OCI-LY7 (cell line): ENCODE data around the gene CA11. TPM values are rescaled to one million over a fixed set of nuclear protein-coding genes. Genes with fewer than 3 reads are reported as not detected.
"Not testable (repeated sequence)": the region's sequence is repeated elsewhere in the genome, so short reads cannot be mapped to it uniquely, and the experiment has no call there.

Experiments
- BruUV-seq: library from RNA; stranded (reverse); fragments of 400-500 nt; replicated peaks from 2 replicates; lab custom pipeline; 2021; lab: Mats Ljungman, UMichigan
- CTCF ChIA-PET: fragments of 300-600 bp; sonication (Branson Sonifier 250); formaldehyde crosslinking; loops from one replicate; lab custom pipeline; 2022; ENCODE audit warnings: antibody characterized with exemption; ENCODE audit not compliant: unreplicated experiment; lab: Charles Lee
- POLR2A ChIA-PET: fragments of 300-600 bp; sonication (Branson Sonifier 250); formaldehyde crosslinking; loops from one replicate; lab custom pipeline; 2022; ENCODE audit warnings: antibody characterized with exemption; lab: Charles Lee
- DNase-seq: peaks from one replicate; pipeline ENCODE4 v3.0.0-alpha.2; 2015; ENCODE audit warnings: low spot score
- H2AFZ ChIP-seq: fragments of 200-600 bp; sonication (generic), shearing (Covaris generic); 2 replicates; pipeline ENCODE4 v1.6.1; 2014; ENCODE audit warnings: mild to moderate bottlenecking, antibody characterized with exemption, low read length, moderate library complexity
- H3K27ac ChIP-seq: fragments of 200-600 bp; sonication (generic); 2 replicates; pipeline ENCODE4 v1.5.1; 2014; ENCODE audit warnings: mixed run types, low read depth, mild to moderate bottlenecking, moderate library complexity, low read length, inconsistent platforms; ENCODE audit not compliant: poor library complexity, severe bottlenecking
- H3K36me3 ChIP-seq: fragments of 200-600 bp; sonication (generic); 2 replicates; pipeline ENCODE4 v1.6.1; 2014; ENCODE audit warnings: mild to moderate bottlenecking, antibody characterized with exemption, low read length, moderate library complexity, mixed read lengths; ENCODE audit not compliant: insufficient read depth
- H3K4me1 ChIP-seq: fragments of 200-600 bp; sonication (generic); 2 replicates; pipeline ENCODE4 v1.5.1; 2014; ENCODE audit warnings: mild to moderate bottlenecking, low read length; ENCODE audit not compliant: insufficient read depth, poor library complexity, severe bottlenecking
- H3K4me2 ChIP-seq: fragments of 200-600 bp; sonication (generic); 2 replicates; pipeline ENCODE4 v1.6.1; 2014; ENCODE audit warnings: mild to moderate bottlenecking, low read length
- H3K4me3 ChIP-seq: fragments of 200-600 bp; sonication (generic); 2 replicates; pipeline ENCODE4 v1.5.1; 2014; ENCODE audit warnings: mild to moderate bottlenecking, low read depth, low read length; ENCODE audit not compliant: poor library complexity, severe bottlenecking
- H3K79me2 ChIP-seq: fragments of 200-600 bp; sonication (generic); 2 replicates; pipeline ENCODE4 v1.6.1; 2016; ENCODE audit warnings: low read depth, mild to moderate bottlenecking, low read length, moderate library complexity, mixed read lengths; ENCODE audit not compliant: insufficient read depth
- H3K9me2 ChIP-seq: fragments of 200-600 bp; sonication (generic); 2 replicates; pipeline ENCODE4 v1.6.1; 2016; ENCODE audit warnings: mild to moderate bottlenecking, low read length, mixed read lengths; ENCODE audit not compliant: insufficient read depth
- H3K9me3 ChIP-seq: fragments of 200-600 bp; sonication (generic); 2 replicates; pipeline ENCODE4 v1.6.1; 2014; ENCODE audit warnings: mild to moderate bottlenecking, mixed run types, low read length, mixed read lengths
- H4K20me1 ChIP-seq: fragments of 200-600 bp; sonication (generic); 2 replicates; pipeline ENCODE4 v1.6.1; 2014; ENCODE audit warnings: mild to moderate bottlenecking, antibody characterized with exemption, low read length, moderate library complexity, mixed read lengths; ENCODE audit not compliant: insufficient read depth
- CTCF ChIP-seq: fragments of 200-600 bp; sonication (generic); conservative IDR thresholded peaks from 2 replicates; pipeline ENCODE4 v1.5.1; 2014; ENCODE audit warnings: mild to moderate bottlenecking, antibody characterized with exemption, low read length, moderate library complexity, mixed read lengths
- EZH2phosphoT487 ChIP-seq: fragments of 200-600 bp; sonication (generic); IDR thresholded peaks from 2 replicates; pipeline ENCODE4 v1.6.1; 2018; ENCODE audit warnings: low read depth, borderline replicate concordance, mild to moderate bottlenecking, mixed run types, antibody characterized with exemption, low read length, moderate library complexity, mixed read lengths
- intact Hi-C: fragments of 100-400 bp; cut with micrococcal nuclease; formaldehyde crosslinking; loops from one replicate; pipeline ENCODE4 v1.10.0; 2022; ENCODE audit not compliant: unreplicated experiment
- total RNA-seq, 2 experiments: library from RNA; depleted of rRNA in 1 of 2; stranded (reverse); fragments of >200 nt in 1 of 2; shearing (Covaris generic) in 1 of 2; gene quantifications; 2 replicates each; pipeline ENCODE4 v1.2.3, GENCODE V29; 2014 to 2022

Gene CA11
- total RNA-seq, 2 experiments from 2014 or later: 2.5 to 10.8 TPM

DNA sequence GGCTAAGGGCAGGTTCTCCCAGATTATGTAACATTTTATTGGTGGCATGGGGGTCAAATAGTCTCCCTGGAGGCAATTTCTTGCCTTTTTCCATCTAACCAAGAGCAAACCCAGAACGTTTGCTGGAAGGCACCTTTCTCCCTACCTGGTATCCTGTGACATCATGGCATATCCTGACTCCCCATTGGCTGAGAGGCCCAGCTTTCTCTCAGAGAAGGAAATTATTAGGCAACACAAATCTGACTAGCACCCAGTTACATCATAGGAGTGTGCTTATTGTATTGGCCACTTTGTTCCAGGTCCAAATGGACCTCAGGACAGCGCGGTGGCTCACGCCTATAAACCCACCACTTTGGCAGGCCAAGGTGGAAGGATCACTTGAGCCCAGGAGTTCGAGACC lies 13.8 kb upstream of the CA11 start:
- POLR2A ChIA-PET: no interaction called here

GRCh38 chr19:48658483-48658882 lies 12.5 kb upstream of the CA11 start:
- Histone ChIP-seq H4K20me1 (no peaks in the 10 kb centered on the region), H3K4me2 (no peak overlapping the region), H3K36me3 (no peaks in the 10 kb centered on the region), H3K9me3 (no peaks in the 10 kb centered on the region), H3K4me3 (no peak overlapping the region), H3K9me2 (no peaks in the 10 kb centered on the region), H3K27ac (no peak overlapping the region), H3K79me2 (no peaks in the 10 kb centered on the region), H2AFZ (no peak overlapping the region), H3K4me1 (peaks cover 11% of the 10 kb centered on the region)
- ChIA-PET CTCF (no interaction called here), POLR2A (interaction anchor here (1.0 kb wide), 1 partner anchor 673 kb away, joined by 3 read pairs; no protein-coding TSS in a partner anchor)
- DNase-seq: no peak
- no peak for TF ChIP-seq CTCF
- no peak for TF ChIP-seq EZH2phosphoT487
- no TSS peak for BruUV-seq
- intact Hi-C loops: no loop called here

More for the DNA sequence above, 13.8 kb upstream of the CA11 start:
- Histone ChIP-seq H4K20me1 (no peaks in the 10 kb centered on the region), H2AFZ (no peak overlapping the region), H3K9me3 (no peaks in the 10 kb centered on the region), H3K4me1 (peaks cover 11% of the 10 kb centered on the region), H3K27ac (no peak overlapping the region), H3K4me2 (no peak overlapping the region), H3K79me2 (no peaks in the 10 kb centered on the region), H3K36me3 (no peaks in the 10 kb centered on the region), H3K4me3 (no peak overlapping the region), H3K9me2 (no peaks in the 10 kb centered on the region)
- intact Hi-C loops: no loop called here
- BruUV-seq: no TSS peak
- DNase-seq: no peak
- no peak for TF ChIP-seq CTCF
- CTCF ChIA-PET: no interaction called here

DNA sequence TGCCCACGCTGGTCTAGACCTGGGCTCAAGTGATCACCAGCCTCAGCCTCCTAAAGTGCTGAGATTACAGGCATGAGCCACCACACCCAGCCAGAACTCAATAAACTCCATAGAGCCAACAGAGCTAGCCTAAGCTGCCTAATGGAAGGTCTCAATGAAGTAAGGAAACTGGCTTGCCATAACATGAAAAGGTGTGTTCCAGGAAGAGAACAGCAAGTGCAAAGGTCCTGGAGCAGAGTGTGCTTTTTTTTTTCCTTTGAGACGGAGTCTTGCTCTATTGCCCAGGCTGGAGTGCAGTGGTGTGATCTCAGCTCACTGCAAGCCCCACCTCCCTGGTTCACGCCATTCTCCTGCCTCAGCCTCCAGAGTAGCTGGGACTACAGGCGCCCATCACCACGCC lies 11.8 kb upstream of the CA11 start:
- H3K4me2 ChIP-seq, H3K36me3 ChIP-seq, H3K27ac ChIP-seq, H2AFZ ChIP-seq, H3K4me3 ChIP-seq, H4K20me1 ChIP-seq, DNase-seq, H3K79me2 ChIP-seq, H3K9me2 ChIP-seq, H3K9me3 ChIP-seq, CTCF ChIA-PET, BruUV-seq, intact Hi-C loops: not testable (repeated sequence)
- peaks cover 11% of the 10 kb centered on the region for H3K4me1 ChIP-seq
- POLR2A ChIA-PET: interaction anchor here (1.0 kb wide), 1 partner anchor 674 kb away, joined by 3 read pairs; no protein-coding TSS in a partner anchor
